Inflammatory macrophage treated with lipopolysaccharide for 1 hour (primary cell): Measurements from ENCODE around the gene GNB1.

Experiments
- DNase-seq, 2 donors: peaks; one replicate each; pipeline ENCODE4 v3.0.0-alpha.2; 2020 to 2022

The GNB1 gene

DNA sequence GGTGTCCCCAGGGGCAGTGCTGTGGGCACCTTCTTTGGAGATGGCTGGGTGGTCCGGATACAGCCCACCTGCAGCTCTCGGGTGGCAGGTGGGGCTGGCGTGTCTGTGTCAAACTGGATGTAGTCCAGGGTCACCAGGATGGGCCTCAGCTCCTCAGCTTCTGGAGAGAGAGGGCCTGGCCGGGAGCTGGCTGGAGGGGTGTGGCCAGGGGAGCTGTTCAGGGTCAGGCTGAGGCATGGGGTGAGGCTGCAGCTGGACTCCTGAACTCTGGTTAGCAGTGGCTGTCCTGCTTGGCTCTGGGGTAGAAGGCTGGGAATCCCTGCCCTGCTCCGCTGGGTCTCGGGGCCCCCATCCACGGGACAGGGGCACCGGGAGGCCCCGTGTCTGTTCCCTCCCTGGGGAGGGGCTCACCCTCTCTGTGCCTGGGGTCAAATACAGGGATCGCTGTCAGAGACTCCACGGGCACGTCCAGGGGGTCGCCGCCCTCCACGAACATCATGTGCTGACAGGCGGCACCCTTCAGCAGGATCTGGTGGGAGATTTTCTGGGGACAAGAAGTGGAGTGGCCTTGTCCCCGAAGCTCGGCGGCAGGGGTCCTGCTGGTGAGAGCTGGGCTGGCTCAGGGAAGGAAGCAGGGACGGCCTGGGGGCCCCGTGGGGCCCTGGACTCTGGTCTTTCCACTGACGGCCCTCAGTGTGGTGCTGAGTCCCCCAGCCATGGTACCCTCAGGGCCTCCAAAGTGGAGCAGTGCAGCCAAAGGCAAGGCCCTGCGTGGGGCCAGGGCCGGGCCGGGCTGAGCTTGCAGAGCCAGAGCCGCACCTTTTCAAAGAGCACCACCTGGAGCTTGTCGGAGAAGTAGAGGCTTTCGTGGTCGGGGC lies 32.3 kb upstream of the GNB1 start:
- no peak for DNase-seq

DNA sequence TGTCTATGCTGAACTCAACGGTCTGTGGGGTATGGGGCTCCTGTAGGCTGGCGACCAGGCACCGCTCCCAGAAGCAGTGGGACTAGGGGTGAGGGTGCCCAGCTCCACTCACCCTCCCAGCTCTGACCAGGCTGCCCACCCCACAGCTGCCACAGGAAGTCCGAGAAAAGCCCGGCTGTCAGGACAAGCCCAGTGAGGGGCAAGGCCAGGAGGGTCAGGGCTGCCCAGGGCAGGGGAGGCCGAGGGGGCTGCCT lies 31.7 kb upstream of the GNB1 start:
- no peak for DNase-seq

DNA sequence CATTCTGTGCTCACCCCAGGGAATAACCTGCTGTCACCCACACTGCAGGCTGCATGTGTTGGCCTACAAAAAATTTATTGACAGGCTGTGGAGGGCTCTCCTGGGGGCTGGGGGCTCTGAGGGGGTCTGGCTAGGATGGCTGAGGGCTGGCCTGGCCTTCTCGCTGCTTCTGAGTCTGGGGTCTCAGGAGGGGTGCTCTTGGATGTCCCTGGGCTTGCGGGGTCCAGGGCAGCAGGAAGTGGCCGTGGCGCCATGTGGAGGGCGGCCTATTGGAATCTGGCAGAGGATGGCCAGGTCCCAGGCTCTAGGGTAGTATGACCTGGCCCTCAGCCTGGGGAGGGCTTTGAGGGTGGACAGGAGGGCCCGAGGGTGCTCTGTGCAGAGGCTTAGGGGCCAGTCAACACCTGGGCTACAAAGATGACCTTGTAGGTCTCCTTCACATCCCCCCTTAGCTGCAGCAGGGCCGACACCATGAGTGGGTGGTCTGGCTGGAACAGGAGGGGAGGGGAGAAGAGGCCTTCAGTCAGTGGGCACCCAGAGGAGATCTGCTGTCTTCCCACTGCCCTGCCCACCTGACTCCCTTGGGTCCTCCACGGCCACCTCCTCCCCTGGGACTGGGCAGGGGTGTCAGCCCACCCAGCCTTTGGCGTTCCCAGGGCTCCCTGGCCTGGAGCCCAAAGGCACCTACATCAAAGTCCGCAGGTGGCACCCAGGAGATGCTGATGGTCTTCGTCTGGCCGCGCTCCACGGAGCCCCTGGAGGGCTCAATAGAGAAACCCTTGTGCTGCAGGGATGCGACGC lies 31.2 kb upstream of the GNB1 start:
- no peak for DNase-seq

DNA sequence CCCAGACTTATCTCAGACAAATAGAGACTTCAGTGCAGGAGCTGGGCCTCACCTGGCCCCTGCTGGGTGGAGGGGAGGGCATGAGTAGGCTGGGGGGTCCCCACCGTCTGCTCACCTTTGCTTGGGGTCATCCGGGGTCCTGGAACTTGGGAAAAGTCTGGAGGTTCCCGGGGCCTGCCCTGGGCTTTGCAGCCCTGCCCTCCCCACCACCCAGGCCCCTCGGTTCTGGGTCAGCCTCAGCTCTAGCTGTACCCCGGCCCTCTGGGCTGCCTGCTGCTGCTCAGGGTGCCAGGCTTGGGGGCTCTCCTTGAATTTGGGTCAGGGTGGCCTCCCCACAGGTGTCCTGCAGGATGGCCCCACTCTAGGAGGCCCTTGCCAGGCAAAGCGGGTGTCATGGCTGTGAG lies 30.6 kb upstream of the GNB1 start:
- DNase-seq: no peak

DNA sequence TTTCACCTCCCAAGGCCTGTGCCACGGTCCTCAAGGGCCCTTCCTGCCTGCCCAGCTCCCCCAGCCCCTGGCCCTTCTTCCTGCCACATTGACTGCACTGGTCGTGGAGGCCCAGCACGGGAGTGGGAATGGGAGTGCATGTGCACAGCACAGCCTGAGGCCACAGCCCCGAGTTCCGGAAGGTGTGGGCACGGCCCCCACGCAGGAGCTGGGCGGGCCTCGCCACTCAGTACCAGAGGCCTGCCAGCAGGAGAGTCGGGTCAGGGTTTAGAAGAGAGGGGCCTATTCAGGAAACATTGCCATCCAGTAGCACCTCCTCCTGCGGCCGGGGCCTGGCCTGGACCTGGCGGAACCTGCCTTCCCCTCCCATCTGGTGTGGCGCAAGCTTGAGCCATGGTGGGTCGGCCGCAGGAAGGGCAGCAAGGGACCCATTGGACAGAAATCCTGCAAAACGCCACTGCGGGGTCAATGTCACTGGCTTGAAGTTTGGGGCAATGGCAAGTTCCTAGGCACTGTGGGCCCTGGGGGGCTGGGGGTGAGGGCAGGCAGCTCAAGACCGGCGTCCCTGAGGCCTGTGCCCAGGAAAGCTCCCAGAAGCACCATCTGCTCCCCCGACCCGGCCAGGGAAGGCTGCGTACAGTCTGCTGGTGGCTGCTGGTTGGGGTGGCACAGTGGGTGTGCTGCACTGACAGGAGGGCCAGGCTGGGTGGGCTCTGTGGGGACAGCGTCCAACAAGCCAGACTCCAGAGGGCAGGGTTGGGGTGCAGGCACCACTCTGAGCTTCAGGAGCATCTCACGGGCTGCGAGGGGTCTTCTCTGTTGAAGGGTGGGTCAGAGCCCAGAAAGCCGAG lies 29.9 kb upstream of the GNB1 start:
- no peak for DNase-seq

DNA sequence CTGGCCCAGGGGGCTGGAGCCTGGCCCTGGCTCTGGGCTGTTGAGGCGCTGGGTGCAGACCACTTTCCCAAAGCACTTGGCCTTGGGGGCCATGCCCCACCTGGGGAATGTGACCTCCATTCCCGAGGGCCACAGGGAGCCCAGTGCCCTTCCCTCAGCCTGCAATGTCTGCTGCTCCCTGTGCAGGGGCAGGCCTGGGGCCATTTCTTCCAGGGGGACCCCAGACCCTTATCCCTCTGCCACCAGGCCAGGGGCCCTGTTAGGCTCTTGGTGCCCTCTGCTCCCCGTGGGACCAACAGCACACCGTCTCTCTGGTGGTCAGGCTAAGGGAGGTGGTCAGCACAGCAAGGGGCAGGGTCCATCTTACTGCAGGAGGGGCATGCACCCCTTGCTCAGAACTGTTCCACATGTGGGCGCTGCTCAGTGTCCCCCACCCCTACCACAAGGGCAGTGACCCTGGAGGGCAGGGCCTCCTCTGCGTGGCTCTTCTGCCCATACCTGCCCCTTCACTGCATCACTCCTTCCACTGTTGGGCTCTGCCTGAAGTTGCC lies 29.2 kb upstream of the GNB1 start:
- no peak for DNase-seq

DNA sequence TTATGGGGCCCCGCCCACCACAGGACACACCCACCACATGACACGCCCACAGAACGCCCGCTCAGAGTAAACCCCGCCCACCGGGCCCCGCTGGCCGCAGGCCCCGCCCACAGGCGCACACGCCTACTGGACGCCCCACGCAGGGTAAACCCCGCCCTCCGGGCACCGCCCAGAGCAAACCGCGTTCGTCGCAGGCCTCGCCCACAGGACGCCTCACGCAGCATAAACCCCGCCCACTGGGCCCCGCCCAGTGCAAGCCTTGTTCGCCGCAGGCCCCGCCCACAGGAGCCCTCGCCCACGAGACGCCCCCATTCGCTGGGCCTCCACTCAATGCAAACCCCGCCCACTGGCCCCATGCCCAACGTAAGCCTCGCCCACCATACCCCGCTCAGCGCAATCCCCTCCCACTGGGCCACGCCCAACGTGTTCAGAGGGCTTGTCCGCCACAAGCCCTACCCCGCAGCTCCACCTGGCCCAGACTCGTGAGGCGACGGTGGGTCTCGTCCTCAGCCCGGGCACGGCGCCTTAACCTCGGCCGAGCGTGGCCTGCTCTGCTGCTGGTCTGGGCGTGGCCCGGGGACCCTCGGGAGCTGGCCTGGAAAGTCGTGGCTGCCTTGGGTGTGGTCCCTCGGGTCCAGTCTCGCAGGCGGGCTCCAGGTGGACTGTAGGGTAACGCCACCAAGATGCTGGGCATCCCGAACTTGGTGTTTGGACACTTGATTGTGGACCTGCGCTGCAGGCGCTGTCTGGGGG lies 28.6 kb upstream of the GNB1 start:
- peak; percentile 91 to 99 for DNase-seq

DNA sequence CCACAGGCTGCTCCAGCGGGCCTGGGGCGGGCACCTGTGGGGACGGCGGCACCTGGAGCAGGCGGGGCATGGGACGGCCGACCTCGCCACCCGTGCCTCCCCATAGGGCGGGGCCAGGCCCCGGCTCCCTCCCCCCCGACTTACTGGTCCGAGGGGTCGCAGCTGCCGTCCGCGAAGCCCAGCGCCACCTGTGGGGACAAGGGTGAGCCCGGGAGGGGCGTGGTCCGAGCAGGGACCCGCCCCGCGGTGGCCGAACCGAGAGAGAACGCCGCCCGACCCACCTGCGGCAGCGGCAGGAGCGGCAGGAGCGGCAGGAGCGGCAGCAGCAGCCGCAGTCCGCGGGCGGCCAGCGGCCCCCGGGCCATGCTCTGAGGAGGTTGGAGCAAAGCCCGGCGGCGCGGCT lies 28.0 kb upstream of the GNB1 start, which contains the start of gene TMEM52:
TSS of gene TMEM52 (minus strand) at position 379 of the 403 bp plus-strand sequence. CDS start at position 365, 14 bp downstream.
- no peak for DNase-seq

DNA sequence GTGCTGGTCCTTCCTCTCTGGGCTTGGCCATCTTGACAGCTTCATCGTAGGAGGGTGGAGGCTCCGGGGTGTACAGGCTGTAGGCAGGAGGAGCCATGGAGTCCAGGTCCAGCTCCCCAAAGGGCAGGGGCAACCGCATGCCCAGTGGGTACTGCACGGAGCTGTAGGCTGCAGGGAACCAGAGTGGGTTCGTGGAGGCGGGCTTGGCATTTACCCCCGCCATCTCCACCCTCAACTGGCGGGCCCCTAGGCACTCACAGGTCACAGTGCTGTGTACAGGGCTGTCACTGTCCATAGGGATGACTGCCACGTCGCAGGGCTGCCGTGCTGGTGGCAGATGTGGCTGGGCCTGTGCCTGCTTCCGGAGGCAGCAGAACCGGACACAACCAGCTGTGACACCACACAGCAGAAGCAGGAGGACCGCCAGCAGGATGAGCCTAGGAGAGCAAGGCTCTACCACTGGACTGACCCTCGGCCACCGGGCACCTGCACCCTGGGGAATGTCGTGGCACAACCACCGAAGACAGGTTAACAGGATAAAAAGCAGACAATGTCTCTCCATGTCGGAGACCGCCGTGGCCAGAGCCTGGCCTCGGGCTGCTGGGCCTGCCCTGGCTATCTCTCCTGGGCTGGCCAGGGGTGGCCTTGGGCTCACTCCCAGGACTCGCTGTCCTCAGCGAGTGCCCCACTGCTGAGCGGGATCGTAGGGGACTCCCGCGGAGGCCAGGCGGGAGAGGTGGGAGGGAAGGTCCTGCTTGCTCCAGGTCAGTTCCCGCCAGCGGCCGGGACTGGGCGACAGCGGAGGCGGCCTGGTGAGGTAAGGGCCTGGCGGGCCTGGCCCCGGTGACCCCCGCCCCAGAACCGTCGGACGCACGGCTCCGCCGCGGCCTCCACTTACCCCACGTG lies 27.4 kb upstream of the GNB1 start:
- no peak for DNase-seq

DNA sequence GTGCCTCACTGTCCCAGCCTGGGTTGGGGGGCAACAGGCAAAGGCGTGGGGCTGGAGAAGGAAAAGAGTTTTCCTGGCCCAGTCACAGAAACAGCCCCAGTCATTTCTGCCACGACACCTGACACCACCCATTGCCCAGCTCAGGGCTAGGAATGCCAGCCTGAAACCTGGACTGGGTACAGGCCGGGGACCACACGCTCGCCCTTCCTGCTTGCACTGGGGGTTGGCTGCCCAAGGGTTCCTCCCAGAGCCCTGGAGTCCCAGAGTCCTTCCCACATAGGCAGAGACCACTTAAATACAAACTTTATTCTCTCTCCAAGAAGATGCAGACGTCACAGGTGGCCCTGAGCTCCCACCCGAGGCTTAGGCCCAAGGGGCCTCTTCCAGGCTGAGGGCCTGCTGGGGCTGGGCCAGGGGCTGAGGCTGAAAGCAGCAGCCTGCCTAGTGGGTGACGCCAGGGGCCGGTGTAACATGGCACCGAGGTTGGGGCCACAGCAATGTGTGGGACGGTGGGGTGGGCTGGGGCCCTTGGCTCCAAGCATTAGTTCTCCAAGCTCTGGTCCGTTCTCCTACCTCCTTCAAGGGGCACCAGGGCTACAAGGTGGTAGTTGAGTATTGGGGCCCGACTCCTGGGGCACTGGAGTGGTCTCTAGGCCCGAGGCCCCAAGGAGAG lies 26.6 kb upstream of the GNB1 start:
- DNase-seq: no peak

DNA sequence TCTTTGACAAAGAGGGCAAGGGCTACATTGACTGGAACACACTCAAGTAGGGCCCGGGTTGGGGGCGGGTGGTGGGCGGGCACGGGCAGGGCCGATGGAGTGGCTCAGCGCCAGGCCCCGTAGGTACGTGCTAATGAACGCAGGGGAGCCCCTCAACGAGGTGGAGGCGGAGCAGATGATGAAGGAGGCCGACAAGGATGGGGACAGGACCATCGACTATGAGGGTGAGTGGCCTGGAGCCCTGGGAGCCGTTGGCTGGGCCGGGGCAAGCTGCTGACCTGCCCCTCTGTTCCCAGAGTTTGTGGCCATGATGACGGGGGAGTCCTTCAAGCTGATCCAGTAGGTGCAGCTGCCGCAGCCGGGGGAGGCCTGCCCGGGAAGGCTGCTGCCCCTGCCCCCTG lies 26.0 kb upstream of the GNB1 start:
- no peak for DNase-seq

DNA sequence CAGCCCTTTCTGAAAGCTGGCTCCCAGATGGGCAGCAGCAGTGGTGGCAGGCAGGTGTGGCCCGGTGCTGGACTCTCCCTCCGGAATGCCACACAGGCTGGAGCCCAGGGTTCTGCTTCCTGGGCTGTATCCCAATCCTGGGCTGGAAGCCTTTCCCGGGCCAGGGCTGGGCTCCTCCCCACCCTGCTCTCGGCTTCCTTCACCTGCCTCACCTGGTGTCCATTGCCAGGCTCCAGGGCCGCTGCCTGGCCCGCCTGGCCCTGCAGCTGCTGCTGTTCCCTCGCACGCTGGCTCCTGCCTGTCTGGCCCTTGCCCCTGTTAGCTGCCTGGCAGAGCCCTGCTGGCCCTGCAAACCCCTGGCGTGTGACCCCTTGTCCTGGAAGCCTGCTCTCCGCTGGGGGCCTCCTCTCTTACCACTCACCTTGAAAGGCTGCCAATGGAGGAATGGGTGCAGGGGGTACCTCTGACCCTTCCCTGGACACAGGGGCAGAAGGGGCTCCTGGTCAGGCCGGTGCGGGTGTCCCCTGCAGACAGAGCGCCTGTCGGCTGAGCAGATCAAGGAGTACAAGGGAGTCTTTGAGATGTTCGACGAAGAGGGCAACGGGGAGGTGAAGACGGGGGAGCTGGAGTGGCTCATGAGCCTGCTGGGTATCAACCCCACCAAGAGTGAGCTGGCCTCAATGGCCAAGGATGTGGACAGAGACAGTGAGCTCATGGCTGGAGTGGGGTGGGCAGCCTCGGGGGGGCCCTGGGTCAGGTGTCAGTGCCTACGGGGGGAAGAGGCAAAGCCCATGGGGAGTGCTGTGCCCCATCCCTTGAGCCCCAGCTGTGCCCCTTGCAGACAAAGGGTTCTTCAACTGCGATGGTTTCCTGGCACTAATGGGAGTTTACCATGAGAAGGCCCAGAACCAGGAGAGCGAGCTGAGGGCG lies 25.3 kb upstream of the GNB1 start:
- no peak for DNase-seq

DNA sequence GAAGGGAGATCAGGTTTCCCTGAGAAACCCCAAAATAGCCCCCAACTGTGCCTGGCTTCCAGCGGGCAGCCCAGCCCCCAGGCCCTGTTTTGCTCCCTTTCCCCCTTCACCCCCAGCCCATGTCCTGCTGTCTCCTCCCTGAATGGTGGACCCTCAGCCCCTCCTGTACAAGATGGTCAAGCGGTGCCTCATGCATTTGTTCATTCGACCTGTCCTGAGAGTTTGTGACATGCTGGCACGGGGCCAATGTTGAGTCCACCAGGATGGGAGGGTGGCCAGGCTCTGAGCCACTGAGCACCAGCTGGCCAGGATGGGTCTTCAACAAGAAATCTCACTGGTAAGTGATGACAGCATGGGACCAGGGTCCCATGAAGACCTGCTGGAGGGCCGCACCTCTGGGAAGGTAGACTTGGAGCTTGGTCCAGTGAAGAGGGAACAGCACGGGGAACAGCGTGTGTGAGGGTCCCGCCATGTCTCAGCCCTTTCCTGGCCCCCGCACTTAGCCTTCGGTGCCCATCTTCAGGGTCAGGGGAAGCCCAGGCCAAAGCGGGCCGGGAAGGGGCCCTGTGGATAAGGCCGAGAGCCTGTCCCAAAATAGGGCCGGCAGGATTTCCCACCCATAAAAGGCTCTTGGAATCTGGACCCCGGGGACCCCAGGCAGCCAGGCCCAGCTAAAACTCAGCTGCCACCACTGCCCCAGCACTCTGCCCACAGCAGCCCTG lies 24.2 kb upstream of the GNB1 start, which contains the start of gene CALML6:
TSS of gene CALML6 (plus strand) at position 290 of the 722 bp plus-strand sequence. CDS start at position 311, 21 bp downstream.
- DNase-seq: no peak

DNA sequence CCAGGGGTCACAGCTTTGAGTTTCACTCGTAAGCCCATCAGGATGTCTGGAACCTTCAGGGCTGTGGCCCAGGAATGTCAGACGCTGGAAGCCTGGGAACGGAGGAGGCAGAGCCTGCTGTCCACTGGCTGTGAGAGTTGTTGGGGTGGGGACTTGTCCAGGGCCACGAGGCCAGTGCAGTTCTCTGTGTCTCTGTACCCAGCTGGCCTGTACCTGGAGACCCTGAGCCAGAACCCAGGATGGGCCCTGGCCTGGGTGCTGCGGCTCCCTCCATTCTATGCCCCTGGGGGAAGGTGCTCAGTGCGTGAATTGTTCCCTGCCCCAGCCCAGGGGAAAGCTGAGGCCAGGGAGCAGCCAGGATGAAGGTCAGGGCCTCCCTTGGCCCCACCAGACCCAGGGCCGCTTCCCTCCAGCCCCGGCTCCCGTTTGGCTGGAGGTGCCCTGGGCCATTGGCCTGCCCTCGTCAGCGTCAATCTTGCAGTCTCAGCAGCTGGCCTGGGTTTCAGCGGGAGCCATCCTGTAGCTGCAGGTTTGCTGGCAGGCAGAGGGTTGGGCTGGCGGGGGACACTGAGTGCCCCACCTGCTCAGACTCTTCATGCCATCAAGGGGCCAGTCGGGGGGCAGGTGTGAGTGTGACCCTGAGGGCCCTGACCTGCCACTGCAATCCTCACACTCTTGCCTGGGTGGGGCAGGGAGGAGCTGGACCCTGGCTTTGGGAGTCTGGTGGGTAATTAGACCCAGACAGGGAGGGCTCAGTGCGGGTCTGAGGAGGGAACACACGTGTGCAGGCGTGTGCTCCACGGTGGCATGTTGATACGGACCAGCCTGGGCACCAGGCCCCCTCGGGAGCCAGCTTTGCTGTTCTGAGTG lies 23.4 kb upstream of the GNB1 start:
- DNase-seq: no peak

DNA sequence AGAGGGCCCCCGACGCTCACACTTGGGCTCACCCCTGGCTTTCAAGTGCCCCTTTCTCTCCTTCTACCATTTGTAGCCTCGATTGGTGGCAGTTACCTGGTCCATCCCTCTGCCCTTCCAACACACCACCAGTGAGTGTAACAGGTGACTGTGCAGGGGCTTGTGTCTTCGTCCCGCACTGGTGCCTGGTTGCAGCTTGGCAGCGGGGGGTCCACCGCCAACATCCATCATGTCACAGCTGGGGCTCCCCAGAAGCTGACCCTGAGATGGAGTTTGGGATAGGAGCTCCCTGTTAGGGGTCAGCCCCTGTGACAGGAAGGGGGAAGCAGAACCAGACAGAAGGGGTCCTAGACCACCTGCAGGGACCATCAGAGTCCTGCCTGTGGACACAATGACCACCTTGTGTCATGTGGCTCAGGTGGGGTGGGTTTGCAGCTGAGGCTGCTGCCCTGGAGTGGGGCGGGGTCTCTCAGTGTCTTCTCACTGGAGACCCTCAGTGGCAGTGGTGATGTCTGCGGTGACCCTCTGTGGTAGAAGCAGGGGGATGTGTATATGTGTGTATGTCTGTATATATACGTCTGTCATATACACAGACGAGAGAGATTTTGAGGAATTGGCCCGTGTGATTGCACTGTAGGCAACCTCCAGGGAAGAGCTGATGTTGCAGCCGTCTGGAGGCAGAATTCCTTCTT lies 20.6 kb upstream of the GNB1 start:
- DNase-seq: no peak

DNA sequence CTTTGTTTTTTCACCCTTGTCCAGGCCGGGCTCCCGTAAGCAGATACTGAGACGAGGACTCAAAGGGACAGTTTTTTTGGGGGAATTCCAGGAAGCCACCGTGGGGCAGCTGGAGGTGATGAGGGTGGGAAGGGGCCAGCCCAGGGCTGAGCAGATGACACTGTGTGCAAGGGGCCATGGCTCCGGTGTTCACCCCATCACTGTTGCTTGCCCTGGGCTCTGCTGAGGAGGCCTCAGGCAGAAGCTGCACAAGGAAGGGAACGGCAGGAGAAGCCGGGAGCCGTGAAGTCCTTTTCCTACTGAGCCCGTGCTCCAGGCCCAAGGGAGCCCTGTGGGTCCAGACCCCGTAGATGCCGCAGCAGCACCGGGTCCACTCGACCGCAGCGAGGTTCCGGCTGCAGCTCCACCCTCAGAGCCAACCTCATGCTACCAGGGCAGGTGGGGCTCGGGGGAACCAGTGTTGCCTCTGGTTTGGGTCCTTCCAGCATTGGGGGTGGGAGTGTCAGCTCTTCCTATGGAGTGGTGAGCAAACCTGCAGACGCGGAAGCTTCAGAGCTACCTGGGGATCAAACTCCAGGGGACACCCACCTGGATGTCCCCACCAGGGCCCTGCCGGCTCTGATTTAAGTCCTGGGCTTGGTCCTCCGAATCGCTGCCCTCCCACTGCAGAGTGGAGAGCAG lies 19.9 kb upstream of the GNB1 start:
- DNase-seq: no peak
